AG08395 (cell line): ENCODE measurements around the gene VPS8.

ENCODE experiments used
- DNase-seq: peaks from one replicate; pipeline ENCODE4 v3.0.0; 2012; ENCODE audit warnings: mixed read lengths, low spot score

VPS8 gene

DNA sequence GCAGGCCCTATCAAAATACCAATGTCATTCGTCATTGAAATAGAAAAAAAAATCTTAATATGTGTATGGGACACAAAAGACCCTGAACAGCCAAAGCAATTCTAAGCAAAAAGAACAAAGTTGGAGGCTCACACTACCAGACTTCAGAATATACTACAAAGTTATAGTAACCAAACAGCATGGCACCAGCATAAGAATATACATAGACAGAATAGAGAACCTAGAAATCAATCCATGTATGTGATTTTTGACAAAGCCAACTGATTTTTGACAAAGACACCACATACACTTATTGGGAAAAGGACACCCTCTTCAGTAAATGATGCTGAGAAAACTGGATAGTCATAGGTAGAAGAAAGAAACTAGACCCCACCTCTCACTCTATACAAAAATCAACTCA, 245.9 kb downstream of the VPS8 start:
- no peak for DNase-seq

DNA sequence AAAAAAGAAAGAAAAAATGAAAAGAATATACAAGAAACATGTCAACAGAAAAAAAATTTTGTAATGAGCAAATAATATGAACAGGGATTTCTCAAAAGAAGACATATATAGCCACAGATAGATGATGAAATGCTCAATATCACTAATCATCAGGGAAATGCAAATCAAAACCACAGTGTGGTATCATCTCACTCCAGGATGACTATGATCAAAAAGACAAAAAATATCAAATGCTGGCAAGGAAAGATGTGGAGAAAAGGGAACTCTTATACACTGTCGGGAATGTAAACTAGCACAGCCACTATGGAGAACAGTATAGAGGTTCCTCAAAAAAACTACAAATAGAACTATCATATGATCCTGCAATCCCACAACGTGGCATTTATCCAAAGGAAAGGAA, 246.8 kb downstream of the VPS8 start:
- no peak for DNase-seq

DNA sequence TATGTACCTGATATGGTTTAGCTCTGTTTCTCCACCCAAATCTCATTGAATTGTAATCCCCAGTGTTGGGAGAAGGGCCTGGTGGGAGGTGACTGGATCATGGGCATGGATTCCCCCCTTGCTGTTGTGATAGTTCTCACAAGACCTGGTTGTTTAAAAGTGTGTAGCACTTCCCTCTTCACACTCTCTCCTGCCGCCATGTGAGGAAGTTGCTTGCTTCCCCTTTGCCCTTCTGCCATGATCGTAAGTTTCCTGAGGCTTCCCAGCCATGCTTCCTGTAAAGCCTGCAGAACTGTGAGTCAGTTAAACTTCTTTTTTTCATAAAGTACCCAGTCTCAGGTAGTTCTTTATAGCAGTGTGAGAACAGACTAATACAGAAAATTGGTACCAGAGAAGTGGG, 247.8 kb downstream of the VPS8 start:
- no peak for DNase-seq

DNA sequence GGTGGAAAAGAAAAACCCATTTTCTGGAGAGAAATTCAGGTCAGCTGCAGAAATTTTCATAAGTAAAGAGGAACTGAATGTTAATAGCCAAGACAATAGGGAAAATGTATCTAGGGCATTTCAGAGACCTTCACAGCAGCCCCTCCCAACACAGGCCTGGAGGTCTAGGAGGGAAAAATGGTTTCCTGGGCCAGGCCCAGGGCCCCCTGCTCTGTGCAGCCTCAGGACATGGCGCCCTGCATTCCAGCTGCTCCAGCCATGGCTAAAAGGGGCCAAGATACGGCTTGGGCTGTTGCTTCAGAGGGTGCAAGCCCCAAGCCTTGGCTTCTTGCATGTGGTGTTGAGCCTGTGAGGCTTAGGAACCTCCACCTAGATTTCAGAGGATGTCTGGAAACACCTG, 248.7 kb downstream of the VPS8 start:
- no peak for DNase-seq

DNA sequence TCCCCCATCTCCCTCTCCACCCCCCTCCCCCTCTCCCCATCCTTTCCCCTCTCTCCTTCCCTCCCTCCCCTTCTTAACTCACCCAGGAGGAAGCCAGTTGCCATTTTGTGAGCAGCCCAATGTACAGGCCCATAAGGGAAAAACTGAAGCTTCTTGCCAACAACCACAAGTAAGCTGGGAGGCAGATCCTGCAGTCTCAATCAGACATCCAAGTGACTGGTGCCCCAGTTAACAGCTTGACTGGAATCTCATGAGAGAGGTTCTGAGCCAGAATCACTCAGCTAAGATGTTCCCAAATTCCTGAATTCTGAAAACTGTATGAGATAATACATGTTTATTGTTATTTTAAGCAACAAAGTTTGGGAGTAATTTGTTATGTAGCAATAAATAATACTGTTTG, 250.2 kb downstream of the VPS8 start:
- no peak for DNase-seq

DNA sequence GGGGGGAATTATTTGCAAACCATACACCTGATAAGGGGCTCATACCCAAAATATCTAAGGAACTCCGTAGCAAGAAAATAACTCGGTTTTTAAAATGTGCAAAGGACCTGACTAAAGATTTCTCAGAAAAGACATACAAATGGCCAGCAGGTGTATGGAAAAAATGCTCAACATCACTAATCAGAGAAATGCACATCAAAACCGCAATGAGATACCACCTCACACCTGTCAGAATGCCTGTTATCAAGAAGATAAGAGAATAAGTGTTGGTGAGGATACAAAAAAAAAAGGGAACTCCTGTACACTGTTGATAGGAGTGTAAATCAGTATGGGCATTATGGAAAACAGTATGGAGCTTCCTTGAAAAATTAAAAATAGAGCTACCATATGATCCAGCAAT, 251.5 kb downstream of the VPS8 start:
- DNase-seq = no peak

DNA sequence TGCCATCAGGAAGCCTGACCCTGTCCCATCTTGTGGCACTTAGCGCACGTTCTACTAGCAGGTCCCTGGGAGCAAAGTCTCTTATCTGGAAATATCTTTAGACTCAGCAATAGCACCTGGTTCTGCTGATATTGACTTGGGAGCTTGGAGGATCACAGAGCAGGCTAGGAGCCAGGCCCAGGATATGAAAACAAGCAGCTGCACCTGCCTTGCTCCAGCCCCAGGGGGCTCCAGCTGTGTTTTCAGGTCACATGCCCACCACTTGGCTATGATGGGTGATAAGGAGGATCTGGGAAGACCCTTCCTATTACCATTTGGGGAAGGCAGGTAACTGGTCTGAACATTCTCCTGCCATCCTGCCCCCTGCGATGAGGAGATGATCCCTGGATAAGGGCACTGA, 253.1 kb downstream of the VPS8 start:
- no peak for DNase-seq

DNA sequence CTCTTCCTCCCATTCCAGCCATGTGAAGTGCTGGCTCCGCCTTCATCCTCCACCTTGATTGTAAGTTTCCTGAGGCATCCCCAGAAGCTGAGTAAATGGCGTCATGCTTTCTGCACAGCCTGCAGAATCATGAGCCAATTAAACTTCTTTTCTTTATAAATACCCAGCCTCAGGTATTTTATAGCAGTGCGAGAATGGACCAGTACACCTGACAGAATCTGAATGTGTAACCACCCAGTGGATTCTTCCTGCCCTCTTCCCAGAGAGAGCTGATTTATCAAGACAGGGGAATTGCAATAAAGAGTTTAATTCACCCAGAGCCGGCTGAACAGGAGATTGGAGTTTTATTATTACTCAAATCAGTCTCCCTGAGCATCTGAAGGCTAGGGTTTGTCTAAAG, 254.3 kb downstream of the VPS8 start:
- no peak for DNase-seq

DNA sequence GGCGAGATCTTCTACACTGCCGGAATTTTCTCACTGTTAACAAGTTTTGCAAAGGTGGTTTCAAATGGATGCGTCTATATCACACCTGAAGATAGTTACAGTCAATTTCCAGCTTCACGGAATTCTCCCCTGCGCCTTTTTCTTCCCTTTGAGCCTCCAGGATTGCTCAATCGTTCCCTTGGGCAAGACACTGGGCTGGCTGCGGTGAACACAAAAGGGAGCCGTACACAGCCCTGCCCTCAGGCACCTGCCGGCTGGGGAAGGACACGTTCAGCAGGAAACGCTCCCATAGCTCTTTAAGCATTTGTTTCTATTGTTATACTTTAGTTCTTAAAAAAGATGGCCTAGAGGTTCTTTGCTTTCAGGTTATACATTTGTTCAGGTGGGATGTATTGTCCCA, 255.2 kb downstream of the VPS8 start:
- no peak for DNase-seq

DNA sequence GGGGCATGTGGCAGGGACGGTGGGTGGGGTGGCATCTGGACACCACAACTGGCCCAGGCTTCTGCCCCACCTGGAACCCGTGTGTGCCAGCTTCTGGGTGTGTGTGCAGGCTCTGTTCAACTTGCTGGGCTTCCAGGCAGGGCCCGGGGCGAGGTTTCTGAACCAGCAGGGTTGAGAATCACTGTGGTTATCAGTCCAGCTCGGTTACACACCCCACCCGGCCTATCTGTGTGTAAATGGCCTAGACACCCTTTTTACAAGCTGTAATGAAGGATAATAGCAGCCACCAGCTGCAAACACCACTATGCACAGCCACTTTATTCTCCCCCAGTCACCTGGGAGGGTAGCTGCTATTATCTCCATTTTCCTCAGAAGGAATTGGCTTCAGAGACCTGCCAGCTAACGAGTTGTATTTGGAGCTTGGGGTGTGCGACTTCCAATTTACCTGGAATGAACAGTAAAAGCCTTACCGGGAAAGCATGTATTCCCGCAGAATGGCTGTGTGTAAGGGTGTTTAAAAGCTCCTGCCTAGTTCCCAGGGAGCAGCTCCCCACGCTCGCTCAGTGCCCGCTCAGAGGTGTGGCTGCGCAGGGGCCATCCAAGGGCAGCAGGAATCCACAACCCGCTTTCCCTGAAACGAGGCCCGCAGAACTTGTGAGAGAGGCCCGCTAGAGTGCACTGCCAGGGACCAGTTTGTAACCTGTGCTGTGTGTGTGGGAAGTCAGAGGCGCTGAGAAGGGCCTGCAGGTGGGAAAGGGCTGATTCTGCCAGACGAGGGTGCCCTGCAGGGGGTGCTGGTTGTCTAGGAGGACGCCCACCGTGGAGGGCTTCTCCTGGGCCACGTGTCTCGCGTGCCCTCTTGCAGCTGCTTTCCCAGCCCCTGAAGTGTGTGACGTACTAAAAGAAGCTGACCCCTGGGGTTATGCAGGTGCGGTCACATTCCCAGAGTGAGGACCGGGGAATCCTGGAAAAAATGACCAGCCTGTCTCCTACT, 257.4 kb downstream of the VPS8 start:
- no peak for DNase-seq

DNA sequence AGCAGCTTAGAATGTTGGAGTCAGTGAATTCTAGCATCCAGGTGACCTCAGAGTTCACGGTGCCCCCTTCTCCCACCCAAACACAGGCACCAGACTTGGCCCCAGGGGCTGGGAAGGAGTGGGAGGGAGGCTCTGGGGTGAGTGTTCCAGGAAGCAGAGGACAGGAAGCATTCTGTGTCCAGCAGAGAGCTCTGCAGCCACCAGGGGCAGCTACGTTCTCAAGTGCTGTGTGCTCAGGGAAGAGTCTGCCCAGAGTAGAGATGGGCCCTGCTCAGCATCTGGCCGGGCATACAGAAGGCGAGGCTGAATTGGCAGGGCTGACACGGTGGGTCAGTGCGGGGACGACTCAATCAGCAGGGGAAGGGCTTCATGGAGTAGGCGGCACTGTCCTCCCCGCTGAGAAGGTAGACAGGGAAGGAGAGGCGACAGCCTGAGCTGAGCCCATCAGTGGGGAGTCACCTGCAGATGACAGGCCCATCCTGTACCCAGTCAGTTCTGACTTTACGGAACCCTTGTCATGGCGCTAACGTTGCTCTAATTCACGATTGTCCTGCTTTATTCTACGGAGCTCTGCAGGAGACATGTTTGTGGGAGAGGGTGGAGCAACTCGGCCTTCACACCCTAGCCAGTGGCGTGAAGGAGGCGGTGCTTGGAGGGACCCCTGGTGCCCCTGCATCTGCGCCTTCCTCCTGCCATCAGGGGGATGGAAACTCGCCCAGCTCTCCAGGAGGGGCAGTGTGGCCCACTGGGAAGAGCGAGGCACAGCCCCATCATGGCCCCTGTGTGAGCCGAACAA, 258.7 kb downstream of the VPS8 start:
- peak; percentile 53 for DNase-seq

DNA sequence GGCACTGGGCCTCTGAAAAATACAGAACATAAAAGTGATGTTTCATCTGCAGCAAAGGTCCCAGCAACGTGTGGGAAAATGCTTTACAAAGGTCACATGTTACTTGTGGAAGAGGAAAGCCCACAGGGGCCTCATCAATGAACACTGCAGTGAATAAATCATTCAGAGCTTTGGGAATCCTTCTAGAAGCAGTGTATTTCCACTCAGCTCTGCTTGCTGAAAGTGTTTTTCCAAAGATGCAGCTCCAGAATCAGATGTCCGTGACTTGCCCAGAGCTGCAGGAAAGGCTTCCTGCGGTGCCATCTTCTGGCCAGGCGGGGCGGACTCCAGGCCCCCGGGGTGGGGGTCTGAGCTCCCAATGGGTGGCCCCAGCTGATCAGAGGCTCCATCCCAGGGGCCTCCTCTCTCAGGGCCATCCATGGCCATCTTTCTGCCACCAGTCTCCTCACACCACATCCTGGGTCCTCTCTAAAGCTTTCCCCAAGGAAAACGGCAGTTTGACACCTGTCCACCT, 259.4 kb downstream of the VPS8 start:
- no peak for DNase-seq

DNA sequence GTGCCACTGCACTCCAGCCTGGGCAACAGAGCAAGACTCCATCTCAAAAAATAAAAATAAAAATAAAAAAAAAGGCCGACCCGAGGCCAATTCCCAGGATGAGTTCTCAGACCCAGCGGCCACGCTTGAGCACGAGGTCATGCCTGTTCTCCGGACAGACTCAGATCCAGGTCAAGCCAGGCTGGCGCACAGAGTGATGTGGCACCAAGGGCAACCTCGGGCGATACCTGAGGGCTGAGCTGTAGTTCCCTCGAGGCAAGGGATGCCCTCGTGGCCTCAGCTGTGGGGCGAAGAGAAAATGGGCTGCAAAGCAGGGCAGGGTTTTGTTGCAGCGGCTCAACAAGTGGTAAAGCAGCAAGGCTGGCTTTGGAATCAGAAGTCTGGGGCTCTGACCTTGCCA, 263.6 kb downstream of the VPS8 start:
- no peak for DNase-seq

DNA sequence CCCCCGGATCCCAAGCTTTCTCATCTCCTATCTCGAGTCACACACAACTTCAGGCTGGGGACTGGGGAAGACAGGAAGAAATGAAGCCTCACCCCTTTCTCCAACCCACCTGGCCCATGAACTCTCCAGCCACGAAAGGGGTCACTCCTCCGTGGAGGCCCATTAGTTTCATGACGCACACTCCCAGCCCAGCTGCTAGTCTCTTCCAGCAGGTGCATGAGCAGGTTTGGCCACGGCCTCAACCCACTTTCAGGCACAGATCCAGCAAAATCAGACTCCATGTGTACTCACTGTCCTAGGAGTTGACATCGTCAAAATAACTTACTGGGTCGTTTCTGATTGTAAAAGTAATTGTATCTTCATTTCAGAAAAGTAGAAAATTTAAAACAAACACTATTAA, 264.3 kb downstream of the VPS8 start:
- no peak for DNase-seq

DNA sequence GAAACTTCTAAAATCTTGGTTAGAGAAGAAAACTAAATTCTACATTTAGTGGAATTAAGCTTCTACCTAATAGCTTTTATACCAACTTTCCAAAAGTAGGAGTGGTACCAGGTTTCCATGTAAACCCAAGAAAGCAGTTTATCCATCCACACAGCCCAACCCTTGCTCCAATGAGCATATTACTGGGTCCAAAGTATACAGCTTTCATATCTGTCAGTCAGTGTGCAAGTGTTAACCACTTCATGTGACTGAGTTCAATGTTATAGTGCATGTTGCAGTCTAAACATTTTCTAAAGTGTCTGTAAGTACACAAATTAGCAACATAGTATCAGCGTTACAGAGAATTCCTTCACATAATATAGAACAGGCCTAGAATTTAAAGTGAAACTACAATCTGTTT, 267.7 kb downstream of the VPS8 start:
- DNase-seq = no peak

DNA sequence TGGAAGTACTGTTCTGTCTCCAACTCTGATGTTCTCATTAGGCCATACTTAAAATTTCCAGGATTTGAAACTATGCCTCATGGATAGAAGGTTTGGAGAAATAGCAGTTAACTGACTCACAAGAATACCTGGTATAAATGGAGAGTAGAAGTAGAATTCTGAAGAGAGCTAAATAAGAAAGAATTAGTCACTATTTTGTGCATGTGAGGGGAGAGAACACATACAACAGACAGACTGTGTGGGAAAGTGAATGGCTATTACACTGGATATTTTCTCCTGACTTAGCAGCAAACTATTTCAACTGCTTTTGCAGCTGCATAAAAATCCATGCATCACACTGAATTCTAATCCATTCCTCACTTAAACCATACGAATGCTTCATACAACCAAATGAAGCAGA, 269.6 kb downstream of the VPS8 start:
- DNase-seq = peak; percentile 7

DNA sequence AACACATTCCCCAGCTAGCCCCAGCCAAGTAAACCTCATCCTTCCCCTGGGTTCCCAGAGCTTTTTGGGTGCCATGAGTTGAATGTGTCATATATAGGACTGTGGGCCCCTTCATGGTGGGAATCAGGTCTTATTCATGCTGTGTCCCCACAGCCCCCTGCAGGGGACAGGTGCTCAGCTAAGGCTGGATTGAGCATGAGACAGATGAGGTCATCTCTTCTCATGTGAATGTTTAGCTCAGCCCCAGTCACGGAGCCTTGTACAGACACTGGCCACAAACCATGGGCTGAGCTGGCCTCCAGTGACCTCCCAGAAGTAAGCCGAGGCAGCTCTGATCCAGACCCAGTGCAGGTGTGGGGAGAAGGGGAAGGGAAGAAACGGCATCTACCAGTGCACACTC, 270.2 kb downstream of the VPS8 start:
- no peak for DNase-seq

DNA sequence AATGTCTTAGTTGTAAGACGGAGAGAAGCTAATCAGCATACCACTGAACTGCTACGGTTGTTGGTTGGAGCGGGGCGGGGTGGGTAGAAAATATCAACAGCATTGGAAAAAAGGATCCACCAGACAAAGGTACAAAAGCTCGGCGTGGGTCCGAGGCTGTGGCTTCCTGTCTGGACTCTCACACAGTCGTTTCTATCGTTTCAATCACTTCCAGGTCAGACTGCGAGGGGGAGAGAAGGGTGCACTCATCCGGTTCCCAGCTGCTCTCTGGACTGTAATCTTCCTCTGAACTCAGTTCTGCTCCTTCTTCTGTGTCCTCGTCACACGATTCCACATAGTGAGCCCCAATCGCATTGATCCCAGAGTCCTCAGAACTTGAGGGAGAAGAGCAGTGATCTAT, 270.9 kb downstream of the VPS8 start:
- DNase-seq = no peak

DNA sequence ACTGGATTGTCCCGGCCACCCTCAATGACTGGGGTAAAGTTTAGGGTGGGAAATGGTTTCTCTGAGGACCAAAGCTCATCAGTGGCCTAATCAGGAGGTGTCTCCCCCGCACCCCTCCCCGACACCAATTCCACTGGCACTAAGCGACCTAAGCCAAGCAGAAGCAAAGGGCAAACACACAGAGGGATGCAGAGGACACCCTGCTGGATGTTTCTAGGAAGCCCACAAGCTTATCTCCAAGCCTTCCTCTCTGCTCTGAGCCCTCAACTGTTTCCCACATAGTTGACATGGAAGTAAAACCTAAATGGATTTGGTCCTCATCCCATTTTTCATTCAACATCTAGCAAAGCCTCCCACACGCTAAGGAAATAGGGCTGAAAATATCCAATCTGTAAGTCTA, 272.4 kb downstream of the VPS8 start:
- DNase-seq = no peak

DNA sequence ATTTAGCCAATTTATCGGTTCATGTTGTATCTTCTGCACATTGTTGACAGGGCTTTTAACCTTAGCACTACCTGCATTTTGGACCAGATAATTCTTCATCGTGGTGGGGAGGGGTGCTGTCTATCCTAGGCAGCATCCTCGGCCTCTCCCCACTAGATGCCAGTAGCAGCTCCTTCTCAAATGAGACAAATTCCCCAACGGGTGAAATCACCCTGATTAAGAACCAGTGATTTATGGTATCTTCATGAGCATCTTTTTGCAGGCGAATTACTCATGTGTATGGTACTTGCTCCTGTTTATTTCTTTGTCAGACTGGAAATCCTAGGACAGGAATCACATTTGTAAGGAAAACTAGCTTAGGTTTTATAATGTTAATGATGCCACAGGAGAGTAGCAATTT, 272.9 kb downstream of the VPS8 start:
- peak; percentile 61 for DNase-seq

DNA sequence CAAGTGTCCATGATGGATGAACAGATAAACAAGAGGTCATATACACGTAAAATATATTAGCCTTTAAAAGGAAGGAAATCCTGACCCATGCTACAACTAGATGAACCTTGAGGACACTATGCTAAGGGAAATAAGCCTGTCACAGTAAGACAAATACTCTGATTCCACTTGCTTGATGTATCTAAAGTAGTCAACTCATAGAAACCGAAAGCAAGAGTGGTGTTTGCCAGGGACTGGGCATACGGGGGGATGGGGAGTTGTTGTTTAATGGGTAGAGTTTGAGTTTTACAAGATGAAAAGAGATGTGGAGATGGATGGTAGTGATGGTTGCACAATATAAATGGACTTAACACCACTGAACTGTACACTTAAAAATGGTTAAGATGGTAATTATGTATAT, 275.5 kb downstream of the VPS8 start:
- DNase-seq = no peak

DNA sequence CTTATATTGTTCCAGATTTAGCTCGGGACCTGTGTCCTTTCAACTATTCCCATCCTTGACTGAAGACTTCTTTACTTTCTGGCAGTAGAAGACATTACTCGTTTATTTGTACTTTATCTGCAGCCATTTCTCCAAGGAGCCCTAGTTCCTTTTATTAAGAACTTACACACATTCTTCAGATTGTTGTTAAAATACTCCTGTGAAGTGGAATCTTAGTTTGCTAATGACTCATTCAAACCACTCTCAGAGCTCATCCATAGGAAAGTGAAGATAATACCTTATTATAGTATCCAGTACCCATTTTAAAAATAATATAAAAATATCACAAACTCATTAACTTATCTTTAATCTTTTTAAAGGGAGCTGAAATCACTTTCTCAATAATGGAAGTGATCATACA, 277.4 kb downstream of the VPS8 start:
- peak; percentile 37 for DNase-seq

DNA sequence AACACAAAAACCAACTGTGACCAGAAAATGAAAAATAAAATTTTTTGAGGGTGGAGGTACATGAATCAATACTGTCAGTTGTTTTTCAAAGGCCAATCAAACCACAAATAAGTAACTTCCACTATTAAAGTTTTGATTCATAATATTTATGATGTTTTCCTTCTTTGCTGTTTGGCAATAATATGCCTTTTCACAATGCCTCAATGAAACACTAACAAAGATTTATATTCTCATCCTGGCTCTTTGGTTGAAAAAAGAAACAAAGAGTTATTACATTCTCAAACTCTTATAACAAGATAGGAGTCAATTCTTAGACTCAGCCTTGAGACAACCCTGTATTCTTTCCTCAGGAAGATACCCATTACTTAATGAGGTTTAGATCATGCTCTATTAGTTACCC, 277.8 kb downstream of the VPS8 start:
- DNase-seq = no peak
